Measurements from ENCODE around the gene F2R.

F2R gene

GRCh38 chr5:76690704-76691466 lies 25.0 kb upstream of the F2R start:
- DNase-seq, result no peak

- DNase-seq, result peak; percentile 75
These were observed 24.3 kb upstream of the F2R start for GRCh38 chr5:76691467-76692273.

DNA sequence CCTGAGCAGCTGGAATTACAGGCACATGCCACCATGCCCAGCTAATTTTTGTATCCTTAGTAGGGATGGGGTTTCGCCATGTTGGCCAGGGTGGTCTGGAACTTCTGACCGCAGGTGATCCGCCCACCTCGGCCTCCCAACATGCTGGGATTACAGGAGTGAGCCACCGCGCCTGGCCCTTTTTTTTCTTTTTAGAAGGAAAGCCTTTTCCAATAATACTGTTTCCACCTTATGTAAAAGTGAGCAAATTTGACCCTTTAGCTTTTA lies 23.7 kb upstream of the F2R start:
- no peak for DNase-seq

- DNase-seq, result no peak
These were observed 23.3 kb upstream of the F2R start for GRCh38 chr5:76692651-76693050.

DNA sequence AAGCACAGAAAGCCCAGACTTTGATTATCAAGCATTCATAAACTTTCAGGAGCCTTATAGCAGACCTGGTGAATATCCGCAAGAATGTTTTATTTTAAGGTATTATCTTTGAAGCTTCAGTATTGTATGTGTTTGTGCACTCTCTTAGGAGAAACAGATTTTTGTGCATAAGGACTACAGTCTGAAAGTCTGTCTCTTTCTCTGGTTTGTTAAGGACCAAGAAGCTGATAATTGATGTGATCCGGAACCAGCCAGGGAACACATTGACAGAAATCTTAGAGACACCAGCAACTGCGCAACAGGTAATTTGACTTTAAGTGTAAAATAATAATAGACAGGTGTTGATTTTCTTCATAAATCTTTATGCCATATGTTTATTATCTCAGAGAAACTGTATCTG lies 22.8 kb upstream of the F2R start:
- DNase-seq, result no peak

GRCh38 chr5:76694317-76694716 lies 21.6 kb upstream of the F2R start:
- no peak for DNase-seq

DNA sequence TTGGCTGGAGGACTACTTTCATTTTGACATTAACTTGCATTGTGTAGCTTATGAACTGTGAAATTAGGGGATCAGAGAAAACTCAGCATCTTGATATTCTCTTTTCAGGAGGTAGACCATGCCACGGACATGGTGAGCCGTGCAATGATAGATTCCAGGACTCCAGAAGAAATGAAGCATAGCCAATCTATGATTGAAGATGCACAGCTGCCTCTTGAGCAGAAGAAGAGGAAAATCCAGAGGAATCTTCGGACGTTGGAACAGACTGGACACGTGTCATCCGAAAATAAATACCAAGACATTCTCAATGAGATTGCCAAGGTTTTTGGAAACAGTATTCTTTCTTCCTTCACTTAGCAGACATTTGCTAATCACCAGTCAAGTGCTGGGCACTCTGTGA lies 20.6 kb upstream of the F2R start:
- DNase-seq, result no peak

DNA sequence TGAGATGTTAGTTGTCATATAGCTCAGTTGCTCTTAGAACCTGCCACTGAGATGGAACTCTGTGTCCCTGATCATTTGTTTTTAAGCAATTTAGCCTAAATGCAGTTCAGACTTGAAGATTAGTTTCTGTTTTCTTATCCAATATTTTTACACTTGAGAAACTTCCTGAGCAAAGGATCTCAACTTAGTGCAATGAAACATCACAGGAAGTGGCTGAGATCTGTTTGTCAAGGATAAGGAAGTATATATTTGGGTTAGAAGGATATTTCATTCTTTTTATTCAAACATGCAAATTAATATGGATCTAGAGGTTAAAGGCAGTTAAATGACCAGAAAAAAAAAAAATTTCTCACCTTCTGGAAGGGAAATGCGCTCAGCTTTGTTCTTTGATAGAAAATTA lies 19.7 kb upstream of the F2R start:
- no peak for DNase-seq

DNA sequence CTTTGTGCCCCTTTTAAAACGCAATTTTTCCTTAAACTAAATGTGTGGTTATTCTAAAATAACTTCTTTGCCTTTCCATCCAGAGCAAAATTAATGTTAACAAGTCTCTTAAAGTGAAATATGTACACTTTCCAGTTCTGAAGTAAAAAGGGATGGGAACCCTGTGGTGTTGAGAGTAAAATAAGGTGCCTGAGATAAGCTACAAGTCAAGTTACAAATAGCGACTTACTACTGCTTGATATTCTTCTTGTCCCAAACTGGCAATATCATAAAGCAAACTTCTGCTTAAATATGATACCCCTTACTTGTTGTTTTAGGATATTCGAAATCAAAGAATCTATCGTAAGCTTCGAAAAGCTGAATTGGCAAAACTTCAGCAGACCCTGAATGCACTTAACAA lies 18.3 kb upstream of the F2R start:
- no peak for DNase-seq

DNA sequence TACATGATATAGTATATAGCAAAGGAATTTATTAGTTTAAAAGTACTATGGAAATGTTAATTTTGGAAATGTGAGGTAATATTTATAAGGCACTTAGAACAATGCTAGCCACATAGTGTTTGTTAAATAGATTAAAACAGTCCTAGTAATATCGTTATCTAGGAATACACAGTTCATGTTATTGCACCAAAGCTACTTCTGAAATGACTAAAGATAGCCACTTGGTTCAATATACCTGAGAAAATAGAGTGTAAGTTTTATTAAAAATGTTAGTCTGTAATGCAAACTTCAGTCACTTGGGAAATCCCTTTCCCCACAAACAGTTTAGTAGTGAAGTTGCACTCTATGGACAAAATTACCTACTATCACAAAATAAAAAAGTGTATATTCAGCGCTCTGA lies 15.4 kb upstream of the F2R start:
- DNase-seq, result peak; percentile 37

DNA sequence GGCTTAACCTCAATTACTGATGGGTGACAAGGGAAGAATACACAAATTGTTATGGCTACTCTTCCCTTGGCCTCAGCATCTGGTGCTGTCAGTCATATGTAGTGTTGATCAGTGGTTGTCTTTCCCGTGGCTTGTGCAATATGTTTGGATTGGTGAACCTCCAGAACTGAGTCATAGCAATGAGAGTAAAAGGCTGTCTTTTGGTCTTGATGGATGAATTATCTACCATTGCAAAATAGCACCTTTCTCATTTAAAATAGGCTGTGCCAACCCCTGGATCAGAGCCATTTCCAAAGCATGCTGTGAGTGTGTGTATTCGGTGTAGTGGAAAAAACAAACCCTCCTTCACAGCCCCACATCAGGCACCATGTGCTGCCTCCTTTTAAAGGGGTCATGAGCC lies 14.6 kb upstream of the F2R start:
- no peak for DNase-seq

DNA sequence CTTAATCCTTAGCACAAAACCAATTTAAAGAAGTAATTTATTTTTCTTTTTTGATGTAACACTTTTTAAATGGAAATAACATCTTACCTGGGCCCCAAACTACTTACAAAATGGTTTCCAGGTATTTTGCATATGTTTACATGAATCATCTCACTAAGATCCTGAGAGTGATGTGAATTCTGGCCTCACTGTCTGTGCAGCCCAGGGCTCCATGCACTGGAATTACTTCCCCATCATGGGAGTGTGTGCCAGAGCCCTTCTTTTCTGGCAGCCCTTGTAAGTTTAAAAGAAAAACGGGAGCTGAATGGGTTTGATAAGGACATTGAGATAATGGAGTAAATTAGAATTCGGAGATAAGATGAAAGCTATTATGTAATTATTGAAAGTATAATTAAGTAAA lies 12.2 kb upstream of the F2R start:
- no peak for DNase-seq

- no peak for DNase-seq
These were observed 11.7 kb upstream of the F2R start for GRCh38 chr5:76704131-76704663.

DNA sequence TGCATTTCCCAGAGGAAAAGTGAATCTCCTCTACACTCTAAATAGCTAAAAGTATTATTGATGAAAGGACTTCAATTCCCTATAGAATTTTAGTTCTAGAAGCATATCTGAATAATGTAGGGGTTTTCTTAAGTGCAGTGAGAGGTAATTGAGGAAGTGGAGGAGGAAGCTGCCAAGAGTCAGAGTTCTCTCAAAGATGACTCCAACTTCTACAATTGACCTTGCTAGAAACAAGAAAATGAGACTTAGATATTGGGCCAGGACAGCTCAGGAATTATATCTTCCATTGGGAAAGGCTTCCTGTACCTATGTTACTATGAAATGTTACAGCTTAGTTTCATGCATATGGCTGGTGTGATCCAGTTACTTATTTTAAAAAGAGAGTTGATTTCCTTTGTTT lies 10.4 kb upstream of the F2R start:
- no peak for DNase-seq

DNA sequence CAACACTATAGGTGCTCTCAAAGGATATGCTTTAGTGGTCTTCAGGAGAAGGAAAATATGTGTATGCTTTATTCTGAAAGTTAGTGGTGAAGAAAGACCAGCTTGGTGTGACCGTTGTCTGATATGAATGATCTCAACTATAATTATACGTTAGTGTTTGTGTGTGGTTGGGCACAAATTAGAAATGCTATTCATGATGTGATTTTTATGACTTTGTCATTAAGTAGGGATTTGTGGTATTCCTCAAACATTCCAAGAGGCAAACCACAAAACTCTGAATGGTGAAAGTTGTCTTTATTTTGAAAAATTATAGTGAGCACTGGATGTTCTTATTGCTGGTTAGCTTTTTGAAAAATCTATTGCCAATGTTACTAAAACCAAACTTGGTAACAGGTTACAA lies 6.2 kb upstream of the F2R start:
- DNase-seq, result no peak

DNA sequence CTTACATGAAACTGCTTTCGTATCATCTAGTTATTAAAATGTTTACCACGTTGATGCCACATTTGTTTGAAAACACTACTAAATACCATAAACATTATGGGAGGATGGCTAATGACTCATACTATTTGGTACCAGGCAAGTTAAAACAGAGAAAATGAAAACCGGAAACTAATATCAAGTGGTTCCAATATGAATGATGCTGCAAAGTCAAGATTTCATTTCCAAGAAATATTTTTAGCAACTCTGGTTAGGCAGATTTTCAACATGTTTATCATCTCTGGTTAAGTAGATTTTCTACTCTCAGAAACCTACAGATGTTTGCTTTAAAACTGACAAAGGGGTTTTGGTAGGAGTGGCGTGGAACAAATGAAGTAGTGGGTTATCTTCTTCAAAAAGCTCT lies 4.9 kb upstream of the F2R start:
- DNase-seq, result peak; percentile 80

DNA sequence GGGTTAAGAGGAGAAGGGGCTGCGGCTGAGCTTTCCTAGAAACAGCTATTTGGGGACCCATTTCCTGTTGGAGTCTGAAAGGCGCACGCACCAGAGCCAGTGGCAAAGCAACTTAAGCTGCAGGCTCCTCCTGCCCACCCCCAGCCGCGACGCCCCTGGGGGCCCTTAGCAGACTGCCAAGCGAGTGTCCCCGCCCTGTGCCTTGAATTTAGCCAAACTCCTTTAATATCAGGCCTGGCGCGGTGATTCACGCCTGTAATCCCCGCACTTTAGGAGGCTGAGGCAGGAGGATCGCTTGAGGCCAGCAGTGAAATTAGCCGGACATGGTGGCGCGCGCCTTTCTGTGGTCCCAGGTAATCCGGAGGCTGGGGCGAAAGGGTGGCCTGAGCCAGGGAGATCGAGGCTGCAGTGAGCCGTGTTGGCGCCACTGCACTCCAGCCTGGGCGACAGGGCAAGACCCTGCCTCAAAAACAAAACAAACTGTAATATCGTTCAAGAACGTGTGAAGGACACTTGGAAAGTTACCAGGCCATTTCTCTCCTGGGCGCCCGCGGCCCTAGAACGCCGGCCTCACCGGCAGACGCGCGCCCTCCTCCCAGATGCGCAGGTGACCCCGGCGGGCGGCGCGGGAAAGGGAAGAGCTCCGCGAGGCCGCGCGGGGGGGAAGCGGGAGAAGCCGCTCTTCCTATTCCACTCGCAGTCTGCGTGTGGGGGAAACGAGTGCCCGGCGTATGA lies 1.0 kb upstream of the F2R start:
- DNase-seq, result peak; percentile 46

DNA sequence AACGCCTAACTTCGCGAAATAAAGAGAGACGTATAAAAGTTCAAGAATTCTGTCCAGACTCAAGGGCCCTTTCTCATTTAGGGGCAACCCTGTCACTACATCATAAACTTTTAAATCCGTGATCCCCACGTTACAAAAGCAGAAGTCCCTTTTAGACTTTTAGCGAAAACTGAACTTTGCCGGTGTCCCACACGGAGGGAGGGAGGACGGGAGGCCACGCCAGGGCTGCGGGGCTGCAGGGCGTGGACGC lies 515 bp upstream of the F2R start:
- DNase-seq, result no peak

DNA sequence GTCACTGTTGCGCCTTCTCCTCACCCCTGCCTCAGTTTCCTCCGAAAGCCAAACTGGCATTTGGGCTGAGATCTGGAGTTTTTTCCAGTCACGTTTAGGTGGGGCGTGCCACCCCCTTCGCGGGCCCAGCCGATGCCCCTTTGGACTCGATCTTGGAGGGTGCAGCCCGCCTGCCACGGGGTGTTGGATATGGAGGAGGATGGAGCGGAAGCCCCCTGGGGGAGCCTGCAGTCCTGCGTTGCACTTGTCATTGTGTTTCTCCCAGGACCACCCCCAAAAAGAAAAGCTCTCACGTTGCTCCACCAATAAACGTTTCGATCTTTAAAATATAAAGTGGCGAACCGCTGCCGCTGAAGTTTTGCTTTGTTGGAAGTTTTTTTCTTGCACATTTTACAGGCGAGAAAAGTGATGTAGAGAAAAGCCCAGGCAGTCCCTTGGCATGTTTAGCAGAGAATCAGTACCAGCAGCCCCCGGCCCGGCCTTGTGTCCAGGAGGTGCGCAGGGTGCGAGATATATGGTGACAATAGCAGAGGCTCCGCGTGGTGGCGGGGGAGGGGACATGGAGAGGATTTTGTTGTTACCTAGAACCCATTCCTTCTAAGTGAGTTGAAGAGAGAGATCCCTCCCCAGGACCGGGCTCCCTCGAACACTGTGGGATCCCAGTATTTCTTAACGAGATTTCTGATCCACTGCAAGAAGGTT lies 681 bp downstream of the F2R start:
- peak; percentile 41 for DNase-seq

GRCh38 chr5:76717222-76718083 lies 1.5 kb downstream of the F2R start:
- DNase-seq, result no peak

- no peak for DNase-seq
These were observed 2.5 kb downstream of the F2R start for GRCh38 chr5:76718381-76718832.

DNA sequence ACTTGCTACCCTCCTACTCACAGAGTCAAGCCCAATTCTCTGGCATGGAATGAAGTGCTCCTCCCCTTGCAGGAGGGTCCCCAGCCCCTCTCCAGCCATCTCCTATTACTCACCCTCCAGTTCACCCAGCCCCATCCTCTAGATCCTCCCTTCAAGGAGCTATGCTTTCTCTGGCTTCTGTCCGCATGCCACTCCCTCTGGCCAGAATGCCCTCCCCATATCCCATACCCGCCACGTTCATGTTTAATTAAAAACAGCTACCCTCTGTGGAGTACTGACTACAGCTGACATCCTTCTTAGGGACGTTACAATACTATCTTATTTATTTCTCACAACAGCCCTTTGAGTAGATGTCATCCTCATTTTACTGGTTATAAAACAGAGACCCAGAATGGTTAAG lies 3.0 kb downstream of the F2R start:
- no peak for DNase-seq

Data from activated CD4-positive, alpha-beta T cell treated with anti-CD3 and anti-CD28 coated beads, Interleukin-10, Interleukin-2, amounts not matched to agents 100 ng/mL and 50 ng/mL, durations not matched to agents 16 hours and 8 hours (primary cell).